ENCODE measurements around the gene FSTL5. TPM values are rescaled to one million over a fixed set of nuclear protein-coding genes. Genes with fewer than 3 reads are reported as not detected.

FSTL5 gene
- total RNA-seq, 1 experiment from 2014 or later, result 0.55 TPM

DNA sequence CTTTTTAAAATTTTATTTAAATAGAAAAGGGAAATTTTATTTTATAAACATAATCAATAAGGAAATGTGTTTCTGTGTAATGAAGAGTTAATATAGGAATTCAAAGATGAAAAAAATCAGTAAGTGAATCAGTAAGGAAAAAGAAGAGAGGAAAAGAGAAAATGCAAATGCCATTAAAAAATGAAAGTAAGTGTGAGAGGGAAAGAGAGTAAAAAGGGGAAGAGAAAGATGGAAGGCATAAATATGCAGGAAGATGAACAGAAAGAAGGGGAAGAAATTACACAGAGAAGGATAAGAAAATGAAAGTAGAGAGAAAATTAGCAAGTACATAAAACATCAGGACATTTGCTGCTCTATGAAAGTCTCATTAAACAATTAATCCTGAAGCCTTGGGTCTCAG is 349.9 kb downstream of the FSTL5 start (continued):
- TF ChIP-seq, protein P1, sequence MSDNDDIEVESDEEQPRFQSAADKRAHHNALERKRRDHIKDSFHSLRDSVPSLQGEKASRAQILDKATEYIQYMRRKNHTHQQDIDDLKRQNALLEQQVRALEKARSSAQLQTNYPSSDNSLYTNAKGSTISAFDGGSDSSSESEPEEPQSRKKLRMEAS (CRISPR knock-in tag; IDR thresholded peaks at IDR 0.05), result no peak
- TF ChIP-seq OVOL2 (CRISPR knock-in tag; IDR thresholded peaks at IDR 0.05; ENCODE audit: borderline replicate concordance), result no peak
- TF ChIP-seq, protein P2, sequence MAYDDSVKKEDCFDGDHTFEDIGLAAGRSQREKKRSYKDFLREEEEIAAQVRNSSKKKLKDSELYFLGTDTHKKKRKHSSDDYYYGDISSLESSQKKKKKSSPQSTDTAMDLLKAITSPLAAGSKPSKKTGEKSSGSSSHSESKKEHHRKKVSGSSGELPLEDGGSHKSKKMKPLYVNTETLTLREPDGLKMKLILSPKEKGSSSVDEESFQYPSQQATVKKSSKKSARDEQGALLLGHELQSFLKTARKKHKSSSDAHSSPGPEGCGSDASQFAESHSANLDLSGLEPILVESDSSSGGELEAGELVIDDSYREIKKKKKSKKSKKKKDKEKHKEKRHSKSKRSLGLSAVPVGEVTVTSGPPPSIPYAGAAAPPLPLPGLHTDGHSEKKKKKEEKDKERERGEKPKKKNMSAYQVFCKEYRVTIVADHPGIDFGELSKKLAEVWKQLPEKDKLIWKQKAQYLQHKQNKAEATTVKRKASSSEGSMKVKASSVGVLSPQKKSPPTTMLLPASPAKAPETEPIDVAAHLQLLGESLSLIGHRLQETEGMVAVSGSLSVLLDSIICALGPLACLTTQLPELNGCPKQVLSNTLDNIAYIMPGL (CRISPR knock-in tag; IDR thresholded peaks at IDR 0.05), result no peak

- Mint-ChIP-seq H3K36me3 (no peaks in the 10 kb centered on the region), H3K27ac (no peak overlapping the region), H3K9me3 (no peaks in the 10 kb centered on the region; the same call in 1 of the 2 replicates), H3K27me3 (ENCODE audit: low read depth) (no peaks in the 10 kb centered on the region), H3K4me1 (peaks cover 13% of the 10 kb centered on the region), H3K4me3 (no peak overlapping the region)
- ATAC-seq (no peak), DNase-seq (ENCODE audit: low spot score) (no peak)
- ChIA-PET CTCF (no interaction called here), POLR2A (no interaction called here)
- TF ChIP-seq CREM (CRISPR knock-in tag; IDR thresholded peaks at IDR 0.05) (no peak), ETV6 (CRISPR knock-in tag; IDR thresholded peaks at IDR 0.05) (no peak), TEAD4 (CRISPR knock-in tag; IDR thresholded peaks at IDR 0.05) (no peak)
Measured at GRCh38 chr4:161813389-161813788, 350.4 kb downstream of the FSTL5 start.

GRCh38 chr4:161803171-161803570 is 360.6 kb downstream of the FSTL5 start:
- ChIA-PET POLR2A (no interaction called here), CTCF (no interaction called here)
- H3K4me1 Mint-ChIP-seq, result no peaks in the 10 kb centered on the region
- DNase-seq (ENCODE audit: low spot score) (no peak), ATAC-seq (no peak)
- no peak for TF ChIP-seq ZBTB43 (CRISPR knock-in tag; IDR thresholded peaks at IDR 0.05)
- no peak for TF ChIP-seq HMGA2 (CRISPR knock-in tag; IDR thresholded peaks at IDR 0.05)
- TF ChIP-seq, protein P3, sequence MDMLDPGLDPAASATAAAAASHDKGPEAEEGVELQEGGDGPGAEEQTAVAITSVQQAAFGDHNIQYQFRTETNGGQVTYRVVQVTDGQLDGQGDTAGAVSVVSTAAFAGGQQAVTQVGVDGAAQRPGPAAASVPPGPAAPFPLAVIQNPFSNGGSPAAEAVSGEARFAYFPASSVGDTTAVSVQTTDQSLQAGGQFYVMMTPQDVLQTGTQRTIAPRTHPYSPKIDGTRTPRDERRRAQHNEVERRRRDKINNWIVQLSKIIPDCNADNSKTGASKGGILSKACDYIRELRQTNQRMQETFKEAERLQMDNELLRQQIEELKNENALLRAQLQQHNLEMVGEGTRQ (CRISPR knock-in tag; IDR thresholded peaks at IDR 0.05), result no peak
- TF ChIP-seq ESRRA (CRISPR knock-in tag; IDR thresholded peaks at IDR 0.05; ENCODE audit: borderline replicate concordance), result no peak
- TF ChIP-seq ZNF138 (CRISPR knock-in tag; conservative IDR thresholded peaks at IDR 0.05), result no peak
- TF ChIP-seq ZNF423 (CRISPR knock-in tag; IDR thresholded peaks at IDR 0.05), result no peak
- no peak for TF ChIP-seq MYBL2 (CRISPR knock-in tag; IDR thresholded peaks at IDR 0.05)
- H3K36me3 Mint-ChIP-seq, result no peaks in the 10 kb centered on the region
- no peaks in the 10 kb centered on the region for H3K27me3 Mint-ChIP-seq (ENCODE audit: low read depth)
- H3K9me3 Mint-ChIP-seq, result no peaks in the 10 kb centered on the region
- H3K27ac Mint-ChIP-seq, result no peak overlapping the region
- H3K4me3 Mint-ChIP-seq, result no peak overlapping the region

DNA sequence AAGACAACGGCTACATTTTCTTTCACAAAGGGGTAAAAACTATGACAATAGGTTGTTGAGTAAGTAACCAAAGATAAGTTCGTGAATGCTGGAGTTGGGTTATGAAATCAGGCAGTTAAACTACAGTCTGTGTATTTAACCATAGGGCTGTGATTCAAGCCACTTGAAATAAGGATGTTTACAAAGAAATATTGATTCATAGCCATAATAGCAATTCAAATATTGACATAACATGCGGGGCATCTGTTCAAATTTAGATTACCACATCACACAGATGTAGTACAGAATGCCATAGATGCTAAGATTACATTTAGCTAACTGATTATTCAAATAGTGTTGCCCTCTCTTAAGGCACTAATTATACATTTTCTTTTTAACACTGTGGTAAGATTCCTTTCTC is 364.1 kb downstream of the FSTL5 start:
- no peaks in the 10 kb centered on the region for H3K9me3 Mint-ChIP-seq
- no peak overlapping the region for H3K27ac Mint-ChIP-seq
- ChIA-PET POLR2A (no interaction called here), CTCF (no interaction called here)
- H3K27me3 Mint-ChIP-seq (ENCODE audit: low read depth), result no peaks in the 10 kb centered on the region
- DNase-seq (ENCODE audit: low spot score) (no peak), ATAC-seq (no peak)
- H3K4me3 Mint-ChIP-seq, result no peak overlapping the region
- H3K4me1 Mint-ChIP-seq, result no peaks in the 10 kb centered on the region
- H3K36me3 Mint-ChIP-seq, result no peaks in the 10 kb centered on the region
- no peak for TF ChIP-seq OVOL2 (CRISPR knock-in tag; IDR thresholded peaks at IDR 0.05; ENCODE audit: borderline replicate concordance)
- TF ChIP-seq ZNF396 (CRISPR knock-in tag; IDR thresholded peaks at IDR 0.05; ENCODE audit: borderline replicate concordance), result no peak
- TF ChIP-seq, protein P2 (CRISPR knock-in tag; IDR thresholded peaks at IDR 0.05), result no peak
- no peak for TF ChIP-seq PRRX2 (CRISPR knock-in tag; IDR thresholded peaks at IDR 0.05)
- TF ChIP-seq SMAD3 (CRISPR knock-in tag; IDR thresholded peaks at IDR 0.05; ENCODE audit: borderline replicate concordance), result no peak
